SU-DHL-6 (cell line): Measurements from ENCODE around the gene TMC4.
"Not testable (repeated sequence)": the region's sequence is repeated elsewhere in the genome, so short reads cannot be mapped to it uniquely, and the experiment has no call there.

Experiments used
- H2AFZ ChIP-seq: fragments of 200-600 bp; sonication (generic); 2 replicates; pipeline ENCODE4 v1.6.1; 2014; ENCODE audit warnings: low read depth, mild to moderate bottlenecking, moderate library complexity, mixed read lengths, antibody characterized with exemption, low read length; ENCODE audit not compliant: severe bottlenecking
- H3F3A ChIP-seq: fragments of 200-600 bp; shearing (Covaris generic); 2 replicates; pipeline ENCODE4 v1.6.0; 2016; ENCODE audit warnings: antibody characterized with exemption, mild to moderate bottlenecking; ENCODE audit not compliant: insufficient read depth
- H3K27ac ChIP-seq: fragments of 200-600 bp; sonication (generic); 2 replicates; pipeline ENCODE4 v1.5.1; 2016; ENCODE audit warnings: low read depth, mild to moderate bottlenecking, low read length, moderate library complexity, mixed read lengths
- H3K27me3 ChIP-seq: fragments of 200-600 bp; sonication (generic), shearing (Covaris generic); 2 replicates; pipeline ENCODE4 v1.6.0; 2014; ENCODE audit warnings: mild to moderate bottlenecking, low read length
- H3K36me3 ChIP-seq: fragments of 200-600 bp; sonication (generic); 2 replicates; pipeline ENCODE4 v1.6.1; 2014; ENCODE audit warnings: mild to moderate bottlenecking, low read length, mixed read lengths
- H3K4me2 ChIP-seq: fragments of 300-600, 200-600 bp; shearing (Covaris generic), sonication (generic); 2 replicates; pipeline ENCODE4 v1.6.0; 2014; ENCODE audit warnings: low read length, low read depth, mild to moderate bottlenecking; ENCODE audit not compliant: poor library complexity, severe bottlenecking
- H3K4me3 ChIP-seq: fragments of 200-600 bp; sonication (generic); 2 replicates; pipeline ENCODE4 v1.5.1; 2014; ENCODE audit warnings: antibody characterized with exemption, low read length, mild to moderate bottlenecking, mixed read lengths; ENCODE audit not compliant: insufficient read depth, poor library complexity, severe bottlenecking
- H3K79me2 ChIP-seq: fragments of 200-600 bp; sonication (generic); 2 replicates; pipeline ENCODE4 v1.6.1; 2014; ENCODE audit warnings: mild to moderate bottlenecking, low read length, moderate library complexity; ENCODE audit not compliant: insufficient read depth
- H3K9ac ChIP-seq: fragments of 200-600 bp; sonication (generic); 2 replicates; pipeline ENCODE4 v1.7.0; 2014; ENCODE audit warnings: mild to moderate bottlenecking, low read length
- H3K9me2 ChIP-seq: fragments of 200-600 bp; sonication (generic); replicated peaks from 2 replicates; pipeline ENCODE4 v1.6.1; 2014; ENCODE audit warnings: low read length; ENCODE audit not compliant: insufficient read depth
- H3K9me3 ChIP-seq: fragments of 200-600 bp; sonication (generic); 2 replicates; pipeline ENCODE4 v1.6.1; 2014; ENCODE audit warnings: low read length, mixed read lengths; ENCODE audit not compliant: insufficient read depth
- H4K20me1 ChIP-seq: fragments of 200-600 bp; sonication (generic); 2 replicates; pipeline ENCODE4 v1.6.1; 2014; ENCODE audit warnings: low read depth, mild to moderate bottlenecking, antibody characterized with exemption, low read length, moderate library complexity, mixed read lengths
- CTCF ChIP-seq: fragments of 200-600 bp; sonication (generic); IDR thresholded peaks from one replicate; pipeline ENCODE4 v1.5.1; 2017; ENCODE audit warnings: antibody characterized with exemption, mild to moderate bottlenecking, low read length, moderate library complexity; ENCODE audit not compliant: insufficient read depth, poor library complexity, severe bottlenecking
- EZH2phosphoT487 ChIP-seq: fragments of 200-600 bp; sonication (generic), shearing (Covaris generic); conservative IDR thresholded peaks from 2 replicates; pipeline ENCODE4 v1.6.1; 2018; ENCODE audit warnings: mild to moderate bottlenecking, antibody characterized with exemption, low read length, moderate library complexity, mixed read lengths

Gene TMC4

DNA sequence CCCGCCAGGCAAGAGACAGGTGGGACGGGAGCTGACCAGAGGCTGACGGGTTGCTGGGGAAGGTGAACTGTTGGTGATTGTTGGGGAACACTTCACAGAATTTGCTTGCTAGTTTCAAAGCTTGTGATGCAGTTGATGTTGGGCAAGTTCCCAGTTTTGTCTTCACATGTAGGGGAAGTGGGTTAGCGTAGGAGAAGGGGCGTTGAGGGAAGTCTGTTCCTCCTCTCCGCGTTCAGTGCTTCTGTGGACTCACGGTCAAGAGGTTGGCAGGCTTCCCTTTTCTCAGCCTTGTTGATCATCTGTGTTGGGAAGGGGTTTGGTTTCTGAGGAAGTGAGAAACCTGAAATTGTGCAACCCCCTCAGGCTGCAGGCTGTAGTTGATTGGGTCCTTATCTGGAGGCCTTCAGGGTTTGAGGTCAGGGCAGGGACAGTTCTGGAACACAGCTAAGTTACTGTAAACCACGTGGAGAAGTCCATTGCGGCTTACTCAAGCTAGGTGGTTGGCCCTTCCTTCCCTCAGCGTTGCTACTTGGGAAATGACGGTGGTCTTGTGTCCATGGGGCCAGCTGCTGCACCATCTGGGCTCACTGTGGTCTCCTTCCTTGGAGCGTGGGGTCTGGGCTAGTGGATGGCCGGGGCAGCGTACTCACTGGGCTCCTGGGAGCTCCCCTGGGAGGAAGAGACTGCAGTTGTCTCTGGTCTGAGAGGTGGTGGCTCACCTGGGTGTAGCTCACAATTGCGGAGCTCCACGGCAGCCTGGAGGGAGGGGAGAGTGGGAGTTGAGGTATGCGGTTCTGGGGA is 35.2 kb upstream of the TMC4 start:
- Histone ChIP-seq H3K4me2 (no peak overlapping the region), H3K4me3 (no peak overlapping the region), H4K20me1 (peaks cover 38% of the 10 kb centered on the region), H3F3A (peaks cover 69% of the 10 kb centered on the region), H3K9me2 (no peaks in the 10 kb centered on the region), H3K27me3 (no peaks in the 10 kb centered on the region), H3K9ac (no peak overlapping the region), H3K36me3 (peaks cover 25% of the 10 kb centered on the region), H3K79me2 (peaks cover 35% of the 10 kb centered on the region), H3K27ac (peak overlapping the region; percentile 34), H3K9me3 (no peaks in the 10 kb centered on the region), H2AFZ (no peak overlapping the region)
- TF ChIP-seq EZH2phosphoT487: no peak
- no peak for TF ChIP-seq CTCF

DNA sequence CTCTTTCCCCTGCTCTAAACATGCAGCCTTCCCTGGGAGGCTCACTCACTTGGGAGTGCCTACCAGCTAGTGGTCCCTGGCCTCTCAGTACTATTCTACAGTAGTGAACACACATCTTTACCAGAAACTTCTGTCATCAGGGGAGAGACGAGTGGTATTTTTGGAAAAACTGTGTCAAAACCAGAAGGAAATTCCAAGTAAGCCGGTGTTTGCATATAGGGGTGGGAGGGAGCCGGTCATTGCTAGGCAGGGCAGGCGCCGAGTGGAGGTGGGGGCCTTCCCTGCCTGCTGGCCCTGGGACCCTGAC is 34.7 kb upstream of the TMC4 start:
- Histone ChIP-seq H3K9me2 (no peaks in the 10 kb centered on the region), H3K9me3 (no peaks in the 10 kb centered on the region), H3K9ac (no peak overlapping the region), H3K4me3 (no peak overlapping the region), H3K27me3 (no peaks in the 10 kb centered on the region), H2AFZ (no peak overlapping the region), H3K79me2 (peaks cover 41% of the 10 kb centered on the region), H3F3A (peaks cover 73% of the 10 kb centered on the region), H4K20me1 (peaks cover 44% of the 10 kb centered on the region), H3K27ac (peak overlapping the region; percentile 17; the same call in 1 of the 2 replicates), H3K36me3 (peaks cover 26% of the 10 kb centered on the region), H3K4me2 (no peak overlapping the region)
- TF ChIP-seq EZH2phosphoT487 (no peak), CTCF (no peak)

DNA sequence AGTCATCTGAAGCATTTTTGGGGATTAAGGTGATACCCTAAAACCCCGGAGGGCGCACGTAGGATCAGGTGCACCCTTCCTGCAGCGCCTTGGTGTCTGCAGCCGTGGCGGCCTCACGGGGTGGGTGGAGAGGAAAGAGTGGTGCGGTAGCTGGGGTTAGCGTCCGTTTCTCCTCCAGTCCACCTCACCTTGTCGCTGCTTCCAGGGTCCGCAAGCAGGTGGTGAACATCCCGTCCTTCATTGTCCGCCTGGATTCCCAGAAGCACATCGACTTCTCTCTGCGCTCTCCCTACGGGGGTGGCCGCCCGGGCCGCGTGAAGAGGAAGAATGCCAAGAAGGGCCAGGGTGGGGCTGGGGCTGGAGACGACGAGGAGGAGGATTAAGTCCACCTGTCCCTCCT is 34.2 kb upstream of the TMC4 start:
- not testable (repeated sequence) for H3K4me2 ChIP-seq, H3K27ac ChIP-seq, H3K9me3 ChIP-seq, H3K27me3 ChIP-seq, H3K9me2 ChIP-seq, H2AFZ ChIP-seq, H3K4me3 ChIP-seq, H3K9ac ChIP-seq
- Histone ChIP-seq H3K79me2 (peaks cover 45% of the 10 kb centered on the region), H4K20me1 (peaks cover 48% of the 10 kb centered on the region), H3F3A (peaks cover 70% of the 10 kb centered on the region), H3K36me3 (peaks cover 31% of the 10 kb centered on the region)

GRCh38 chr19:54206831-54207177 is 33.8 kb upstream of the TMC4 start:
- Histone ChIP-seq H3K4me2 (no peak overlapping the region), H3F3A (peaks cover 71% of the 10 kb centered on the region), H3K27me3 (no peaks in the 10 kb centered on the region), H2AFZ (no peak overlapping the region), H3K79me2 (peaks cover 49% of the 10 kb centered on the region), H3K36me3 (peaks cover 34% of the 10 kb centered on the region), H3K9me3 (no peaks in the 10 kb centered on the region), H4K20me1 (peaks cover 50% of the 10 kb centered on the region), H3K9ac (no peak overlapping the region), H3K4me3 (no peak overlapping the region), H3K9me2 (no peaks in the 10 kb centered on the region), H3K27ac (no peak overlapping the region)
- no peak for TF ChIP-seq EZH2phosphoT487
- no peak for TF ChIP-seq CTCF
